T-cell (primary cell): Measurements from ENCODE around the gene MGAT4B. TPM values are rescaled to one million over a fixed set of nuclear protein-coding genes. Genes with fewer than 3 reads are reported as not detected.
A peak's percentile ranks its signal among the peaks of the same experiment; 100 is the strongest.

Experiments used
- ATAC-seq, 4 experiments: fragments of 200-7000 bp in 3 of 4; fragments of 150-1000 bp in 1 of 4; cut with Tn5 transposase; replicated peaks in 1 of 4; 1 replicate in 3 of 4; 2 replicates in 1 of 4; pipeline ENCODE4 v1.10.0; 2021; ENCODE audit warnings: moderate library complexity in 3 of 4, mild to moderate bottlenecking in 2 of 4, moderate number of reproducible peaks in 1 of 4
- CTCF ChIA-PET, 2 donors: fragments of 300-600 bp; sonication (Branson Sonifier 250); formaldehyde crosslinking; loops; one replicate each; lab custom pipeline; 2022; ENCODE audit warnings: antibody characterized with exemption in 2 of 2; lab: Charles Lee
- POLR2A ChIA-PET, 2 donors: fragments of 300-600 bp; sonication (Branson Sonifier 250); formaldehyde crosslinking; loops; one replicate each; lab custom pipeline; 2022; ENCODE audit warnings: antibody characterized with exemption in 2 of 2; lab: Charles Lee
- DNase-seq, 35 experiments: peaks; one replicate each; pipeline versions ENCODE4 v3.0.0 to v3.0.0-alpha.2; 2013 to 2023
- H3K27ac ChIP-seq: one replicate; pipeline ENCODE4 v1.5.1; 2013; ENCODE audit warnings: low read length
- H3K27me3 ChIP-seq, 2 experiments: replicated peaks in 1 of 2; 1 replicate in 1 of 2; 2 replicates in 1 of 2; pipeline versions ENCODE4 v1.6.1 to v1.7.0; 2013; ENCODE audit warnings: low read length in 1 of 2, mixed read lengths in 1 of 2; ENCODE audit not compliant: control insufficient read depth in 2 of 2, insufficient read depth in 2 of 2; ENCODE audit errors: extremely low read depth in 1 of 2
- H3K36me3 ChIP-seq, 2 donors: 1 replicate in 1 of 2; 2 replicates in 1 of 2; pipeline versions ENCODE4 v1.6.1 to v1.7.0; 2013; ENCODE audit warnings: low read length in 1 of 2; ENCODE audit not compliant: control insufficient read depth in 2 of 2, insufficient read depth in 1 of 2; ENCODE audit errors: extremely low read depth in 1 of 2
- H3K4me1 ChIP-seq, 2 experiments: 1 replicate in 1 of 2; 2 replicates in 1 of 2; pipeline versions ENCODE4 v1.6.1 to v1.7.0; 2013; ENCODE audit warnings: low read length in 2 of 2, mixed read lengths in 1 of 2; ENCODE audit not compliant: insufficient read depth in 2 of 2, control insufficient read depth in 1 of 2; ENCODE audit errors: extremely low read depth in 1 of 2
- H3K4me3 ChIP-seq, 2 donors: 1 replicate in 1 of 2; 2 replicates in 1 of 2; pipeline versions ENCODE4 v1.5.1 to v1.7.0; 2013; ENCODE audit warnings: mild to moderate bottlenecking in 2 of 2, low read length in 1 of 2, moderate library complexity in 1 of 2; ENCODE audit not compliant: control insufficient read depth in 1 of 2; ENCODE audit errors: extremely low read depth in 1 of 2
- H3K9me3 ChIP-seq: 2 replicates; pipeline ENCODE4 v1.7.0; 2013
- H3K27ac Mint-ChIP-seq, 2 donors: one replicate each; pipeline ENCODE4 v1.8.0; 2020 to 2021; ENCODE audit warnings: mild to moderate bottlenecking in 2 of 2, mixed read lengths in 2 of 2
- H3K27me3 Mint-ChIP-seq, 2 donors: one replicate each; pipeline ENCODE4 v1.8.0; 2021 to 2022; ENCODE audit warnings: mixed read lengths in 2 of 2
- H3K36me3 Mint-ChIP-seq: one replicate; pipeline ENCODE4 v1.8.0; 2021; ENCODE audit warnings: mixed read lengths
- H3K4me1 Mint-ChIP-seq, 3 donors: one replicate each; pipeline ENCODE4 v1.8.0; 2020 to 2022; ENCODE audit warnings: mixed read lengths in 3 of 3, mild to moderate bottlenecking in 1 of 3
- H3K4me3 Mint-ChIP-seq, 3 donors: one replicate each; pipeline ENCODE4 v1.8.0; 2020 to 2022; ENCODE audit warnings: mild to moderate bottlenecking in 3 of 3, mixed read lengths in 3 of 3, moderate library complexity in 3 of 3
- H3K9me3 Mint-ChIP-seq, 3 donors: one replicate each; pipeline ENCODE4 v1.8.0; 2020 to 2022; ENCODE audit warnings: mixed read lengths in 3 of 3
- WGBS: methylation state at CpG from one replicate; pipeline ENCODE4 v1.1.5; 2013; ENCODE audit warnings: missing lambda C conversion rate; ENCODE audit not compliant: insufficient coverage; 5-methylcytosine and 5-hydroxymethylcytosine counted together
- total RNA-seq, 35 experiments: library from RNA in 6 of 35; stranded (reverse) in 6 of 35; fragments of 120-200 nt in 1 of 35; gene quantifications; one replicate each; pipeline versions ENCODE4 v1.2.1 to v1.2.4 and lab custom pipeline; 2013 to 2026

The MGAT4B gene
- total RNA-seq, 5 donors from 2014 or later (not counting 1 experiment from before 2014, with no cell fraction given), result 119 to 159 (median 132) TPM

GRCh38 chr5:179805070-179805528 lies 1.6 kb downstream of the MGAT4B start:
- Histone ChIP-seq H3K27ac (no peak overlapping the region), H3K27me3 (no peaks in the 10 kb centered on the region), H3K36me3 (peaks cover 0 to 2% of the 10 kb centered on the region in 2 donors), H3K9me3 (no peaks in the 10 kb centered on the region), H3K4me3 (peak overlapping the region; percentile 44 to 47), H3K4me1 (peaks cover 18 to 53% of the 10 kb centered on the region in 2 experiments)
- Mint-ChIP-seq H3K27ac (peak overlapping the region; percentile 76 to 87), H3K9me3 (no peaks in the 10 kb centered on the region), H3K4me3 (peak overlapping the region; percentile 76 to 87 (median 84)), H3K27me3 (no peaks in the 10 kb centered on the region), H3K36me3 (peaks cover 3% of the 10 kb centered on the region), H3K4me1 (peaks cover 28 to 36% (median 36%) of the 10 kb centered on the region in 3 donors)
- CTCF ChIA-PET, result no interaction called here
- ATAC-seq, result no peak
- no peak for DNase-seq
- WGBS, result 92% methylated on average over 9 of the region's 9 CpGs
- POLR2A ChIA-PET, result no interaction called here

GRCh38 chr5:179804555-179804947 lies 2.1 kb downstream of the MGAT4B start:
- CTCF ChIA-PET, result interaction anchor here in 1 of 2 donors (0.9 kb wide), 1 partner anchor 191 kb away, joined by 3 read pairs; no protein-coding TSS in a partner anchor
- H3K27me3 Mint-ChIP-seq, result no peaks in the 10 kb centered on the region
- H3K4me3 Mint-ChIP-seq, result peak overlapping the region; percentile 76 to 87 (median 84)
- H3K27ac ChIP-seq, result no peak overlapping the region
- no peak overlapping the region for H3K4me3 ChIP-seq
- peaks cover 28 to 37% (median 36%) of the 10 kb centered on the region in 3 donors for H3K4me1 Mint-ChIP-seq
- DNase-seq (no peak), ATAC-seq (no peak)
- H3K4me1 ChIP-seq, result peaks cover 18 to 53% of the 10 kb centered on the region in 2 experiments
- H3K36me3 ChIP-seq, result peaks cover 5 to 8% of the 10 kb centered on the region in 2 donors
- peaks cover 7% of the 10 kb centered on the region for H3K36me3 Mint-ChIP-seq
- peak overlapping the region; percentile 76 to 87 for H3K27ac Mint-ChIP-seq
- H3K9me3 ChIP-seq, result no peaks in the 10 kb centered on the region
- no peaks in the 10 kb centered on the region for H3K27me3 ChIP-seq
- WGBS, result 88% methylated on average over 8 of the region's 8 CpGs
- no peaks in the 10 kb centered on the region for H3K9me3 Mint-ChIP-seq
- POLR2A ChIA-PET, result interaction anchor here in 1 of 2 donors (0.6 kb wide), 1 partner anchor 8 kb away, joined by 4 read pairs; no protein-coding TSS in a partner anchor

GRCh38 chr5:179803651-179804554 lies 2.8 kb downstream of the MGAT4B start:
- Mint-ChIP-seq H3K27me3 (no peaks in the 10 kb centered on the region), H3K9me3 (no peaks in the 10 kb centered on the region), H3K4me3 (peak overlapping the region; percentile 76 to 87 (median 84)), H3K27ac (peak overlapping the region; percentile 76 to 87), H3K36me3 (peaks cover 12% of the 10 kb centered on the region), H3K4me1 (peaks cover 28 to 37% (median 36%) of the 10 kb centered on the region in 3 donors)
- H3K9me3 ChIP-seq, result no peaks in the 10 kb centered on the region
- peaks cover 9 to 14% of the 10 kb centered on the region in 2 donors for H3K36me3 ChIP-seq
- WGBS, result 52% methylated on average over 12 of the region's 18 CpGs
- no peaks in the 10 kb centered on the region for H3K27me3 ChIP-seq
- H3K4me1 ChIP-seq, result peaks cover 18 to 56% of the 10 kb centered on the region in 2 experiments
- ChIA-PET POLR2A (interaction anchor here in 1 of 2 donors (0.6 kb wide), 1 partner anchor 9 kb away, joined by 4 read pairs; no protein-coding TSS in a partner anchor), CTCF (interaction anchor here (0.5 to 1.1 kb wide), 3 partner anchors 22 to 190 kb away, joined by 3 read pairs; no protein-coding TSS in a partner anchor)
- H3K27ac ChIP-seq, result no peak overlapping the region
- DNase-seq, result peak in 4 of 35 experiments; percentile 22 to 35 (median 32)
- ATAC-seq, result peak in 2 of 4 experiments; percentile 12 to 20
- H3K4me3 ChIP-seq, result peak overlapping the region in 1 of 2 donors; percentile 10

GRCh38 chr5:179802950-179803562 lies 3.6 kb downstream of the MGAT4B start:
- H3K36me3 ChIP-seq, result peaks cover 12 to 22% of the 10 kb centered on the region in 2 donors
- no peak overlapping the region for H3K27ac ChIP-seq
- peak overlapping the region; percentile 49 to 64 for H3K27ac Mint-ChIP-seq
- H3K9me3 ChIP-seq, result no peaks in the 10 kb centered on the region
- H3K27me3 Mint-ChIP-seq, result no peaks in the 10 kb centered on the region
- H3K4me1 Mint-ChIP-seq, result peaks cover 28 to 34% (median 33%) of the 10 kb centered on the region in 3 donors
- H3K36me3 Mint-ChIP-seq, result peaks cover 12% of the 10 kb centered on the region
- no peaks in the 10 kb centered on the region for H3K27me3 ChIP-seq
- 93% methylated on average over 6 of the region's 11 CpGs for WGBS
- POLR2A ChIA-PET, result no interaction called here
- CTCF ChIA-PET, result interaction anchor here (0.5 to 1.1 kb wide), 3 partner anchors 18 to 94 kb away, joined by 3 read pairs; partner anchors contain the start of gene SQSTM1 (in 1 of the 2)
- ATAC-seq, result no peak
- no peaks in the 10 kb centered on the region for H3K9me3 Mint-ChIP-seq
- H3K4me1 ChIP-seq, result peaks cover 18 to 54% of the 10 kb centered on the region in 2 experiments
- no peak for DNase-seq
- peak overlapping the region in 1 of 3 donors; percentile 84 for H3K4me3 Mint-ChIP-seq
- no peak overlapping the region for H3K4me3 ChIP-seq

- H3K27ac ChIP-seq, result no peak overlapping the region
These were observed 4.3 kb downstream of the MGAT4B start for GRCh38 chr5:179802207-179802883.

More at GRCh38 chr5:179802207-179802883, 4.3 kb downstream of the MGAT4B start:
- Histone ChIP-seq H3K36me3 (peaks cover 13 to 24% of the 10 kb centered on the region in 2 donors), H3K9me3 (no peaks in the 10 kb centered on the region), H3K27me3 (no peaks in the 10 kb centered on the region), H3K4me1 (peaks cover 18 to 47% of the 10 kb centered on the region in 2 experiments), H3K4me3 (no peak overlapping the region)
- H3K27me3 Mint-ChIP-seq, result no peaks in the 10 kb centered on the region
- no peak for DNase-seq
- 94% methylated on average over 19 of the region's 19 CpGs for WGBS
- POLR2A ChIA-PET, result interaction anchor here in 1 of 2 donors (0.6 kb wide), 1 partner anchor 33 kb away, joined by 4 read pairs; no protein-coding TSS in a partner anchor
- peaks cover 28 to 34% (median 33%) of the 10 kb centered on the region in 3 donors for H3K4me1 Mint-ChIP-seq
- CTCF ChIA-PET, result interaction anchor here (0.5 to 1.2 kb wide), 11 partner anchors 9 to 279 kb away, joined by 3 to 9 read pairs (median 3); partner anchors contain the start of genes SQSTM1 (in 1 of the 2) and TBC1D9B (in 1 of the 2)
- H3K27ac Mint-ChIP-seq, result peak overlapping the region in 1 of 2 donors; percentile 64
- H3K4me3 Mint-ChIP-seq, result no peak overlapping the region
- peaks cover 12% of the 10 kb centered on the region for H3K36me3 Mint-ChIP-seq
- ATAC-seq, result no peak
- no peaks in the 10 kb centered on the region for H3K9me3 Mint-ChIP-seq
